ENCODE results near the gene ADCY2. TPM values are rescaled to one million over a fixed set of nuclear protein-coding genes. Genes with fewer than 3 reads are reported as not detected.

Gene ADCY2
- total and polyA plus RNA-seq, 2 of the 13 experiments (the other 11 are each of a cell fraction or from before 2014, with no cell fraction given): not detected

- TF ChIP-seq, protein P1, sequence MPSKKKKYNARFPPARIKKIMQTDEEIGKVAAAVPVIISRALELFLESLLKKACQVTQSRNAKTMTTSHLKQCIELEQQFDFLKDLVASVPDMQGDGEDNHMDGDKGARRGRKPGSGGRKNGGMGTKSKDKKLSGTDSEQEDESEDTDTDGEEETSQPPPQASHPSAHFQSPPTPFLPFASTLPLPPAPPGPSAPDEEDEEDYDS (CRISPR knock-in tag; IDR thresholded peaks at IDR 0.05): no peak
- TF ChIP-seq KLF11 (CRISPR knock-in tag; IDR thresholded peaks at IDR 0.05) (no peak), ZFYVE20 (CRISPR knock-in tag; IDR thresholded peaks at IDR 0.05; ENCODE audit: borderline replicate concordance, low read depth) (no peak), HOXA5 (CRISPR knock-in tag; IDR thresholded peaks at IDR 0.05) (no peak), CREM (IDR thresholded peaks at IDR 0.05) (no peak), CREM (CRISPR knock-in tag; IDR thresholded peaks at IDR 0.05) (no peak), XRCC5 (optimal IDR thresholded peaks at IDR 0.05; ENCODE audit: low read length) (peak; percentile 90), ZNF142 (CRISPR knock-in tag; IDR thresholded peaks at IDR 0.05) (no peak), FOXP1 (IDR thresholded peaks at IDR 0.05) (no peak), FOXP1 (CRISPR knock-in tag; IDR thresholded peaks at IDR 0.05) (no peak), FOSL2 (CRISPR knock-in tag; IDR thresholded peaks at IDR 0.05) (no peak), ZFP36 (IDR thresholded peaks at IDR 0.05; ENCODE audit: borderline replicate concordance, low read depth, low read length, partially characterized antibody) (no peak), PCBP2 (optimal IDR thresholded peaks at IDR 0.05; ENCODE audit: low read depth, low read length, poor library complexity, severe bottlenecking) (no peak), ZNF263 (CRISPR knock-in tag; IDR thresholded peaks at IDR 0.05) (peak; percentile 42; the same call in 1 of the 2 replicates), ZNF790 (CRISPR knock-in tag; IDR thresholded peaks at IDR 0.05; ENCODE audit: borderline replicate concordance) (no peak), ZNF703 (CRISPR knock-in tag; IDR thresholded peaks at IDR 0.05; ENCODE audit: borderline replicate concordance) (no peak), NFKB2 (CRISPR knock-in tag; IDR thresholded peaks at IDR 0.05; ENCODE audit: borderline replicate concordance) (peak; percentile 62; the same call in 1 of the 2 replicates), ARNT (IDR thresholded peaks at IDR 0.05) (no peak), ZNF234 (CRISPR knock-in tag; conservative IDR thresholded peaks at IDR 0.05) (no peak), ZNF343 (CRISPR knock-in tag; IDR thresholded peaks at IDR 0.05) (no peak)
- TF ChIP-seq, protein P2, sequence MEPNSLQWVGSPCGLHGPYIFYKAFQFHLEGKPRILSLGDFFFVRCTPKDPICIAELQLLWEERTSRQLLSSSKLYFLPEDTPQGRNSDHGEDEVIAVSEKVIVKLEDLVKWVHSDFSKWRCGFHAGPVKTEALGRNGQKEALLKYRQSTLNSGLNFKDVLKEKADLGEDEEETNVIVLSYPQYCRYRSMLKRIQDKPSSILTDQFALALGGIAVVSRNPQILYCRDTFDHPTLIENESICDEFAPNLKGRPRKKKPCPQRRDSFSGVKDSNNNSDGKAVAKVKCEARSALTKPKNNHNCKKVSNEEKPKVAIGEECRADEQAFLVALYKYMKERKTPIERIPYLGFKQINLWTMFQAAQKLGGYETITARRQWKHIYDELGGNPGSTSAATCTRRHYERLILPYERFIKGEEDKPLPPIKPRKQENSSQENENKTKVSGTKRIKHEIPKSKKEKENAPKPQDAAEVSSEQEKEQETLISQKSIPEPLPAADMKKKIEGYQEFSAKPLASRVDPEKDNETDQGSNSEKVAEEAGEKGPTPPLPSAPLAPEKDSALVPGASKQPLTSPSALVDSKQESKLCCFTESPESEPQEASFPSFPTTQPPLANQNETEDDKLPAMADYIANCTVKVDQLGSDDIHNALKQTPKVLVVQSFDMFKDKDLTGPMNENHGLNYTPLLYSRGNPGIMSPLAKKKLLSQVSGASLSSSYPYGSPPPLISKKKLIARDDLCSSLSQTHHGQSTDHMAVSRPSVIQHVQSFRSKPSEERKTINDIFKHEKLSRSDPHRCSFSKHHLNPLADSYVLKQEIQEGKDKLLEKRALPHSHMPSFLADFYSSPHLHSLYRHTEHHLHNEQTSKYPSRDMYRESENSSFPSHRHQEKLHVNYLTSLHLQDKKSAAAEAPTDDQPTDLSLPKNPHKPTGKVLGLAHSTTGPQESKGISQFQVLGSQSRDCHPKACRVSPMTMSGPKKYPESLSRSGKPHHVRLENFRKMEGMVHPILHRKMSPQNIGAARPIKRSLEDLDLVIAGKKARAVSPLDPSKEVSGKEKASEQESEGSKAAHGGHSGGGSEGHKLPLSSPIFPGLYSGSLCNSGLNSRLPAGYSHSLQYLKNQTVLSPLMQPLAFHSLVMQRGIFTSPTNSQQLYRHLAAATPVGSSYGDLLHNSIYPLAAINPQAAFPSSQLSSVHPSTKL (CRISPR knock-in tag; IDR thresholded peaks at IDR 0.05): 0 out of 2 replicates have a peak, but pooled peaks have one; percentile 10
Observed at GRCh38 chr5:7815892-7816534, 420.1 kb downstream of the ADCY2 start (continued).
